Nephron (organoid): ENCODE results near the gene TPD52L1.

Source experiments
- H3K27ac Mint-ChIP-seq, 3 experiments: 2 replicates each; pipeline ENCODE4 v1.8.0; 2020; ENCODE audit warnings: mixed read lengths in 3 of 3, mild to moderate bottlenecking in 2 of 3, moderate library complexity in 1 of 3
- H3K27me3 Mint-ChIP-seq: 2 replicates; pipeline ENCODE4 v1.8.0; 2021; ENCODE audit warnings: low read depth, mild to moderate bottlenecking, moderate library complexity, mixed read lengths
- H3K36me3 Mint-ChIP-seq: 2 replicates; pipeline ENCODE4 v1.8.0; 2020; ENCODE audit warnings: low read depth, mixed read lengths
- H3K4me1 Mint-ChIP-seq: 2 replicates; pipeline ENCODE4 v1.8.0; 2020; ENCODE audit warnings: mixed read lengths
- H3K4me3 Mint-ChIP-seq, 3 experiments: 2 replicates each; pipeline ENCODE4 v1.8.0; 2020; ENCODE audit warnings: mild to moderate bottlenecking in 3 of 3, mixed read lengths in 3 of 3, moderate library complexity in 2 of 3
- H3K9me3 Mint-ChIP-seq: 2 replicates; pipeline ENCODE4 v1.8.0; 2020; ENCODE audit warnings: mixed read lengths
- TF ChIP-seq, protein P1 (sequence below), 3 experiments: fragments of 200-600 bp; sonication (generic); IDR thresholded peaks; one replicate each; pipeline ENCODE4 v1.5.0; 2021; ENCODE audit warnings: antibody characterized with exemption in 3 of 3; ENCODE audit not compliant: unreplicated experiment in 3 of 3

Gene TPD52L1

DNA sequence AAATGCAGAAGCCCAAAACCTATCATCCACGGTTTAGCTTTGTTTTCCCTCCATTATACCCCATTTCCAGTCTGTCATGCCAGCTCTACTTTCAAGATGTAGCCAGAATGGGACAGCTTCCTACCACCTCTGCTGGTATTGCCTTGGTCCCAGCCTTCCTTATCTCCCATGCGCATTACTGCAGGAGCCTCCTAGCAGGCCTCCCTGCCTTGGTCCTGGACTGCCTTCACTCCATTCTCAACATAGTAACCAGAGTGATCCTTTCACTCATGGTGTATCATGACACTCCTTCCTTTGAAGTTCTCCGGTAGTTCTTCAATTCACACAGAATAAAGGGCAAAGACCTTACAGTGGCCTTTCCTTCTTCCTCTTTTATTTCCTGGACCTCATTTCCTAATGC, 15.9 kb downstream of the TPD52L1 start:
- H3K4me3 Mint-ChIP-seq = no peak overlapping the region
- H3K9me3 Mint-ChIP-seq = no peaks in the 10 kb centered on the region
- no peak overlapping the region for H3K27ac Mint-ChIP-seq
- H3K27me3 Mint-ChIP-seq = no peaks in the 10 kb centered on the region
- H3K4me1 Mint-ChIP-seq = peaks cover 3% of the 10 kb centered on the region
- no peaks in the 10 kb centered on the region for H3K36me3 Mint-ChIP-seq
- TF ChIP-seq, protein P1, sequence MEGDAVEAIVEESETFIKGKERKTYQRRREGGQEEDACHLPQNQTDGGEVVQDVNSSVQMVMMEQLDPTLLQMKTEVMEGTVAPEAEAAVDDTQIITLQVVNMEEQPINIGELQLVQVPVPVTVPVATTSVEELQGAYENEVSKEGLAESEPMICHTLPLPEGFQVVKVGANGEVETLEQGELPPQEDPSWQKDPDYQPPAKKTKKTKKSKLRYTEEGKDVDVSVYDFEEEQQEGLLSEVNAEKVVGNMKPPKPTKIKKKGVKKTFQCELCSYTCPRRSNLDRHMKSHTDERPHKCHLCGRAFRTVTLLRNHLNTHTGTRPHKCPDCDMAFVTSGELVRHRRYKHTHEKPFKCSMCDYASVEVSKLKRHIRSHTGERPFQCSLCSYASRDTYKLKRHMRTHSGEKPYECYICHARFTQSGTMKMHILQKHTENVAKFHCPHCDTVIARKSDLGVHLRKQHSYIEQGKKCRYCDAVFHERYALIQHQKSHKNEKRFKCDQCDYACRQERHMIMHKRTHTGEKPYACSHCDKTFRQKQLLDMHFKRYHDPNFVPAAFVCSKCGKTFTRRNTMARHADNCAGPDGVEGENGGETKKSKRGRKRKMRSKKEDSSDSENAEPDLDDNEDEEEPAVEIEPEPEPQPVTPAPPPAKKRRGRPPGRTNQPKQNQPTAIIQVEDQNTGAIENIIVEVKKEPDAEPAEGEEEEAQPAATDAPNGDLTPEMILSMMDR (IDR thresholded peaks at IDR 0.05; ENCODE audit: unreplicated experiment in 3 of 3) = no peak

DNA sequence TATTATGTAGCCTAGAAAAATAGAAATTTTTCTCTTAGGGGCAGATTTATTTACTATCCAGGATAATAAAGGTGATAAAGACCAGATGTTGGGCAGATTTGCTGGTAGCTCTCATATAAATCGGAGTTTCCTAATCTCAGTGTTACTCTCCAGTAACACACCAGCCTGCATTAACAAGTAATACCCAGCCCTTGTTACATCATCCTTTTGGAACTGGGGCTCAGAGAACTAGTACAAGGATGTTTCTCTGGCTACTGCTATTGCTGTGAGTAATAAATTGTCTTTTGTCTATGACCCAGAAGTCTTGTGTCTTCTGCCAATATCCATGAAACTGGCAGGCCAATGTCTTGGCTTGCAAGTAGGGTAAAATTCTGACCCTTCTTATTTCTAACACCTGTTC, 16.8 kb downstream of the TPD52L1 start:
- H3K4me1 Mint-ChIP-seq = peaks cover 3% of the 10 kb centered on the region
- no peak overlapping the region for H3K4me3 Mint-ChIP-seq

DNA sequence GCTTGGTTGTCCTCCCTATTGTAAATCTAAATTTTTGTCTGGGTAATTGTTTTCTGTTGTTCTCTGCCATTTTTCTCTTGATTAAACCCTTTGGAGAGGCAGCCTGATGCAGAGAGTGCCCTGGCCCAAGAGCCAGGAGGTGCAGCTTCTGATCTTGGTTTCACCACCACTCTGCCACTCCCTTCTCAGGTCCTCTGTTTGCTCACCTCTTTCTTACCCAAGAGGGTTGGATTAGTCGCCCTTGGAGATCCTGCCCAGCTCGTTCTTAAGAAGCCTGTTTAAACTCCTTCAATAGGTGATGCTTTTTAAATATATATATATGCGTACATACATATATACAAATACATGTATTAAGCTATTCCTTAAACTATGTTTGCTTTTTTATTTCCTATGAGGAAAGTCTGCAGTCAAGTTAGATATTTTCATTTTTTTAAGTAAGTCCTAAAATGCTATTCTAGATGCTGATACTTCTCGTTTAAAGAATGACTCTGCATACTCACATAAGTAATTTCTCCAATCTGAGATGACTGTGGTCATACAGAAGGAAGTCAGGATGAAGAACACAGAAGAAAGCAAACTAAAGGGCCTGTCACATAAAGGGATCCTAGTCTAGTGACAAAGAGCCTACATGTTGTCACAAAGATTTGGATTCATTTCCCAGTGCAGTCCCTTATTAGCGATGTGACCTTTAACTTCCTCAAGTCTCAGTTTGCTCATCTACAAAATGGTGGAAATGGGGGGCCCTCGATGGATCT, 19.9 kb downstream of the TPD52L1 start:
- Mint-ChIP-seq H3K4me3 (no peak overlapping the region), H3K27me3 (no peaks in the 10 kb centered on the region), H3K4me1 (no peaks in the 10 kb centered on the region), H3K9me3 (no peaks in the 10 kb centered on the region), H3K36me3 (no peaks in the 10 kb centered on the region), H3K27ac (no peak overlapping the region)
- TF ChIP-seq, protein P1 (IDR thresholded peaks at IDR 0.05; ENCODE audit: unreplicated experiment in 3 of 3) = no peak

More for the DNA sequence above, 16.8 kb downstream of the TPD52L1 start:
- Mint-ChIP-seq H3K9me3 (no peaks in the 10 kb centered on the region), H3K36me3 (no peaks in the 10 kb centered on the region), H3K27ac (no peak overlapping the region), H3K27me3 (no peaks in the 10 kb centered on the region)
- TF ChIP-seq, protein P1 (IDR thresholded peaks at IDR 0.05; ENCODE audit: unreplicated experiment in 3 of 3) = no peak

DNA sequence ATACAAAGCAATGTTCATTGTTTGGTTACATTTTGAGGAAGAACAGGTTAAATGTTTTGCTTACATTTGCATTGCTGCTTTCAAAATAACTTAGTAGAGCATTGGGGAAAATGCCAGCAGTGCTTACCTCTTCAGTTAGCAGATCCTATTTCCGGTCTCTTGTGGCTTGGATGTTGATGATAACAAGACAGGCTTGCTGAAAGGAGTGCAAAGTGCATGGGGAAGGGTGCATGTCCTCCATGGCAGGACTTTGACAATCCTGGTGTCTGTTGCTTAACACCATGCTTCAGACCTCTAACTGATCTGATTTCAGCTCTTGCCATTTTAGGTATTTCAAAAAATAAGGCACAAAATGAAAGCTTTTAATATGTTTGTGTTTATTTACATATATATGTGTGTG, 21.1 kb downstream of the TPD52L1 start:
- H3K27me3 Mint-ChIP-seq = no peaks in the 10 kb centered on the region
- no peaks in the 10 kb centered on the region for H3K4me1 Mint-ChIP-seq
- TF ChIP-seq, protein P1 (IDR thresholded peaks at IDR 0.05; ENCODE audit: unreplicated experiment in 3 of 3) = no peak
- H3K27ac Mint-ChIP-seq = no peak overlapping the region
- H3K9me3 Mint-ChIP-seq = no peaks in the 10 kb centered on the region
- H3K4me3 Mint-ChIP-seq = no peak overlapping the region
- no peaks in the 10 kb centered on the region for H3K36me3 Mint-ChIP-seq

- H3K27me3 Mint-ChIP-seq = no peaks in the 10 kb centered on the region
- H3K4me1 Mint-ChIP-seq = no peaks in the 10 kb centered on the region
- H3K9me3 Mint-ChIP-seq = no peaks in the 10 kb centered on the region
- H3K4me3 Mint-ChIP-seq = no peak overlapping the region
- TF ChIP-seq, protein P1 (IDR thresholded peaks at IDR 0.05; ENCODE audit: unreplicated experiment in 3 of 3) = no peak
- no peak overlapping the region for H3K27ac Mint-ChIP-seq
- no peaks in the 10 kb centered on the region for H3K36me3 Mint-ChIP-seq
Measured at GRCh38 chr6:125175466-125176048, 22.0 kb downstream of the TPD52L1 start.
